Uterus (tissue), 4 donors: Measurements from ENCODE around the gene DSE. TPM values are rescaled to one million over a fixed set of nuclear protein-coding genes. Genes with fewer than 3 reads are reported as not detected.

Experiments used
- DNase-seq, 2 donors: peaks; one replicate each; pipeline ENCODE4 v3.0.0-alpha.2; 2019 to 2020
- H3K27ac ChIP-seq, 2 donors: fragments of 200-600 bp; sonication (generic); 1 replicate in 1 of 2; 2 replicates in 1 of 2; pipeline ENCODE4 v1.5.1; 2016 to 2018
- H3K27me3 ChIP-seq, 2 donors: fragments of 200-600 bp; sonication (generic); one replicate each; pipeline ENCODE4 v1.5.1; 2018 to 2019; ENCODE audit warnings: control low read depth in 1 of 2
- H3K36me3 ChIP-seq, 2 donors: fragments of 200-600 bp; sonication (generic); one replicate each; pipeline ENCODE4 v1.5.1; 2019; ENCODE audit warnings: control low read depth in 1 of 2
- H3K4me1 ChIP-seq, 2 donors: fragments of 200-600 bp; sonication (generic); one replicate each; pipeline ENCODE4 v1.5.1; 2018 to 2019; ENCODE audit warnings: control low read depth in 1 of 2
- H3K4me3 ChIP-seq, 2 donors: fragments of 200-600 bp; sonication (generic); 1 replicate in 1 of 2; 2 replicates in 1 of 2; pipeline ENCODE4 v1.5.1; 2018 to 2019; ENCODE audit warnings: mild to moderate bottlenecking in 1 of 2
- H3K9me3 ChIP-seq, 2 donors: fragments of 200-600 bp; sonication (generic); one replicate each; pipeline ENCODE4 v1.5.1; 2019; ENCODE audit warnings: control low read depth in 1 of 2
- CTCF ChIP-seq, 4 experiments: fragments of 200-600 bp in 2 of 4; fragments of 450-650 bp in 2 of 4; sonication (generic) in 2 of 4; IDR thresholded peaks; one replicate each; pipeline ENCODE4 v1.5.1; 2016 to 2019; ENCODE audit warnings: antibody characterized with exemption in 4 of 4, mild to moderate bottlenecking in 2 of 4, moderate library complexity in 1 of 4
- POLR2A ChIP-seq, 2 donors: fragments of 450-650 bp; IDR thresholded peaks; one replicate each; pipeline ENCODE4 v1.6.1; 2016; ENCODE audit warnings: antibody characterized with exemption in 2 of 2, mild to moderate bottlenecking in 1 of 2, moderate library complexity in 1 of 2
- intact Hi-C: fragments of 100-400 bp; cut with DNase I; formaldehyde crosslinking; loops from one replicate; pipeline ENCODE4 v1.15.1; 2023; ENCODE audit warnings: low total_unique reads
- total RNA-seq, 4 donors: library from RNA; depleted of rRNA in 3 of 4; stranded (reverse); fragments of >200 nt in 3 of 4; gene quantifications; one replicate each; pipeline versions ENCODE4 v1.1.0 to v1.2.4, GENCODE V29; 2014 to 2023
- donor health status: DM: yes; HTN: yes; CAD: no.

Gene DSE
- total RNA-seq, 4 donors from 2014 or later = 21.3 to 84.0 (median 42.3) TPM

GRCh38 chr6:116380346-116380745 lies 9.6 kb downstream of the DSE start:
- peaks cover 0 to 5% of the 10 kb centered on the region in 2 donors for H3K4me1 ChIP-seq
- no peaks in the 10 kb centered on the region for H3K27me3 ChIP-seq
- DNase-seq = no peak
- TF ChIP-seq CTCF (IDR thresholded peaks at IDR 0.05) (no peak), POLR2A (IDR thresholded peaks at IDR 0.05) (no peak)
- intact Hi-C loops = no loop called here
- H3K9me3 ChIP-seq = no peaks in the 10 kb centered on the region
- no peak overlapping the region for H3K27ac ChIP-seq
- no peaks in the 10 kb centered on the region for H3K36me3 ChIP-seq
- H3K4me3 ChIP-seq = no peak overlapping the region

DNA sequence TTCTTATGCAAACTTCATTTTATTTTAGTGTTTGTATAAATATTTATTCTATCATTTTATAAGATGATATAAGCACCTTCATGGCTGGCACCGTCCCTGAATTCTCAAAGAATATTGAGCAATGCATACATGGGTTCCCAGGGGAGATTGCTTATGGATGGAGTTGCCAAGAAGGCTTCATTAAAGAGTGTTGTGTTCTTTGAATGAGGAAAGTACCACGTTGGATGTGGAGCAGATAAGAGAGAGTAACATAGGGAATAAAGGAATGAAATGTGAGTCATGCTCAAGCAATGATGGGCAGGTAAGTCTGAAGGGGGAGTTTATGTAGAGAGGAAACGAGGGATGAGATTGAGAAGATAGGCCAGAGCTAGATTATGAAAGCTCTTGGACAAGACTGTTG lies 10.3 kb downstream of the DSE start:
- Histone ChIP-seq H3K36me3 (no peaks in the 10 kb centered on the region), H3K9me3 (no peaks in the 10 kb centered on the region), H3K4me3 (no peak overlapping the region), H3K4me1 (peaks cover 0 to 5% of the 10 kb centered on the region in 2 donors), H3K27me3 (no peaks in the 10 kb centered on the region), H3K27ac (no peak overlapping the region)
- no peak for DNase-seq
- intact Hi-C loops = no loop called here
- TF ChIP-seq POLR2A (IDR thresholded peaks at IDR 0.05) = no peak
- no peak for TF ChIP-seq CTCF (IDR thresholded peaks at IDR 0.05)

DNA sequence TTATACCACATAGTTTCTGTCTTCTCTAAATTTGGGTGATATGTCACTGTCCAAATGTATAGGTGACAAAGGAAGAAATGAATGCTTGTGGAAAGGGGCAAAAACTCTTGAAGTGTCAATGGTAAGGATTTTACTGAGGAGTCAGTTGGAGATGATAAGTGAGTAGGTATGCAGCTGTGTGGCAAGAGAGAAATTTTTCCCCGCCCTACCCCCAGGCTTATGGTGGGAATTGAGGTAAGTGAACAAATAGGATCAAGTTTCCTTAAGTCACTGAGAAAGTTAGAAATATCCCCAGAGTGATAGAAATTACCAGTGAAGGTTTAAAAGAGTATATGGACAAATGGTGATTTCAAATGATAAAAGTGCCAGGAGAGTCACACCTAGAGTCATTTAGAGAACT lies 11.8 kb downstream of the DSE start:
- no peaks in the 10 kb centered on the region for H3K27me3 ChIP-seq
- TF ChIP-seq POLR2A (IDR thresholded peaks at IDR 0.05) (no peak), CTCF (IDR thresholded peaks at IDR 0.05) (no peak)
- intact Hi-C loops = no loop called here
- DNase-seq = no peak
- no peak overlapping the region for H3K27ac ChIP-seq
- H3K4me3 ChIP-seq = no peak overlapping the region
- no peaks in the 10 kb centered on the region for H3K9me3 ChIP-seq
- H3K36me3 ChIP-seq = no peaks in the 10 kb centered on the region
- H3K4me1 ChIP-seq = peaks cover 0 to 9% of the 10 kb centered on the region in 2 donors

DNA sequence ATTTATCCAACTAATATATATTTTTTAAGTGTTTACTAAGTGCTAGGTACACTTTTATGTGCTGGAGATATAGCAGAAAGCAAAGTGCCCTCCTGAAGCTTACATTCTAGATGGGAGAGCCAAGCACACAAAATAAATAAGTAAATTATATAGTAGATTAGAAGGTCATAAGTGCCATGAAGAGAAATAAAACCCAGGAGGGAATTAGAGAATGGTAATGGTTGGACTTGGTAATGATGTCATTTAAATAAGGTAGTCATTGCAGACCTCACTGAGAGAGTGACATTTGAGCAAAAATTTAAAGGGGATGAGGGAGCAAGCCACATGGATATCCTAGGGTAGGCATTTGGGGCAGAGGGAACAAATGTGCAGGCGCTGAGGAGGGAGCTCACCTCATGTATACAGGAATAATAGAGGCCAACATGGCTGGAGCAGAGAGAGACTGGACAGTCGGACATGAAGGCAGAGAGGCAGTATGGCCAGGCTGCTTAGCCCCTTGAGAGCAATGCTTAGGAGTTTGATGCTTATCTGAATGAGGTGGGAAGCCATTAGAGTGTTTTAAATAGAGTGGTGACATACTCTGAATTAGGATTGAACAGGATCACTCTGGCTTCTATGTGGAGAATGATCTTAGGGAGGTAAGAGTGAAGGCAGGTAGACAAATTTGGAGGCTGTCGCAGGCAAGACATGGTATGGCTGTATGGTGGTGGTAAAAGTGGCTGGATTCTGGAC lies 14.1 kb downstream of the DSE start:
- Histone ChIP-seq H3K27me3 (no peaks in the 10 kb centered on the region), H3K36me3 (no peaks in the 10 kb centered on the region), H3K9me3 (no peaks in the 10 kb centered on the region), H3K4me3 (no peak overlapping the region), H3K27ac (no peak overlapping the region), H3K4me1 (peaks cover 0 to 19% of the 10 kb centered on the region in 2 donors)
- no peak for DNase-seq
- intact Hi-C loops = no loop called here
- TF ChIP-seq CTCF (IDR thresholded peaks at IDR 0.05) (no peak), POLR2A (IDR thresholded peaks at IDR 0.05) (no peak)

DNA sequence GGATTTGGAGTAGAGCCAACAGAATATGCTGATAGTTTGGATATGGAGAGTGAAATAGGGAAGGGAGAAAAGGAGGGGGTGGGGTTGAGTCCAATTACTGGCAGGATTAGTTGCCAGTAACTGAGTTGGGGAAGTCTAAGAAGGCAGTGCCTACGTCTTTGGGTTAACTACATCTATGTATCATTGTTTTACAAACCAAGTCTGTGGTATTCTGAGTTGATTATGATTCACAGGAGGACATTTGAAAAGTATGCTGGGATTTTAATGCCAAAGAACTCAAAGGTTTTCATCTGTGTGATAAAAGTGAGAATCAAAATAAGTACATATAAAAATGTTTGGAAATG lies 14.7 kb downstream of the DSE start:
- H3K36me3 ChIP-seq = no peaks in the 10 kb centered on the region
- no peaks in the 10 kb centered on the region for H3K9me3 ChIP-seq
- intact Hi-C loops = no loop called here
- H3K4me1 ChIP-seq = peaks cover 0 to 19% of the 10 kb centered on the region in 2 donors
- no peak for TF ChIP-seq POLR2A (IDR thresholded peaks at IDR 0.05)
- no peak for TF ChIP-seq CTCF (IDR thresholded peaks at IDR 0.05)
- no peak overlapping the region for H3K4me3 ChIP-seq
- DNase-seq = no peak
- no peaks in the 10 kb centered on the region for H3K27me3 ChIP-seq
- no peak overlapping the region for H3K27ac ChIP-seq
